ENCODE data around the gene CD93.

Gene CD93

GRCh38 chr20:23092861-23093495, 6.9 kb upstream of the CD93 start:
- Histone ChIP-seq H3F3A (ENCODE audit: low read depth) (no peaks in the 10 kb centered on the region), H3K9me3 (ENCODE audit: insufficient read depth, low read depth, low read length) (no peaks in the 10 kb centered on the region), H2AFZ (ENCODE audit: low read length) (no peak overlapping the region), H3K27me3 (ENCODE audit: insufficient read depth, low read length, poor library complexity, severe bottlenecking) (no peaks in the 10 kb centered on the region), H3K4me3 (ENCODE audit: low read length, poor library complexity, severe bottlenecking) (no peak overlapping the region), H3K9me2 (replicated peaks; ENCODE audit: low read depth, low read length) (no peaks in the 10 kb centered on the region), H3K79me2 (ENCODE audit: insufficient read depth, low read length) (peaks cover 1% of the 10 kb centered on the region; the same call in 1 of the 2 replicates), H3K4me1 (ENCODE audit: insufficient read depth, low read length, poor library complexity, severe bottlenecking) (peaks cover 4% of the 10 kb centered on the region), H3K36me3 (ENCODE audit: insufficient read depth, low read length) (no peaks in the 10 kb centered on the region), H4K20me1 (ENCODE audit: insufficient read depth, low read length, poor library complexity, severe bottlenecking) (no peaks in the 10 kb centered on the region), H3K4me2 (ENCODE audit: low read depth, low read length, poor library complexity, severe bottlenecking) (no peak overlapping the region), H3K9ac (ENCODE audit: low read depth, low read length, poor library complexity, severe bottlenecking) (no peak overlapping the region)
- no peak for TF ChIP-seq CTCF (conservative IDR thresholded peaks at IDR 0.05; ENCODE audit: low read length)
- TF ChIP-seq EZH2phosphoT487 (IDR thresholded peaks at IDR 0.05; ENCODE audit: borderline replicate concordance) = no peak

GRCh38 chr20:23092384-23092756, 6.2 kb upstream of the CD93 start:
- Histone ChIP-seq H3K4me3 (ENCODE audit: low read length, poor library complexity, severe bottlenecking) (no peak overlapping the region), H3K9me2 (replicated peaks; ENCODE audit: low read depth, low read length) (no peaks in the 10 kb centered on the region), H3K4me1 (ENCODE audit: insufficient read depth, low read length, poor library complexity, severe bottlenecking) (peaks cover 10% of the 10 kb centered on the region), H3F3A (ENCODE audit: low read depth) (no peaks in the 10 kb centered on the region), H4K20me1 (ENCODE audit: insufficient read depth, low read length, poor library complexity, severe bottlenecking) (no peaks in the 10 kb centered on the region), H3K79me2 (ENCODE audit: insufficient read depth, low read length) (peaks cover 7% of the 10 kb centered on the region), H3K36me3 (ENCODE audit: insufficient read depth, low read length) (no peaks in the 10 kb centered on the region), H3K4me2 (ENCODE audit: low read depth, low read length, poor library complexity, severe bottlenecking) (no peak overlapping the region), H3K9me3 (ENCODE audit: insufficient read depth, low read depth, low read length) (no peaks in the 10 kb centered on the region), H3K9ac (ENCODE audit: low read depth, low read length, poor library complexity, severe bottlenecking) (no peak overlapping the region), H2AFZ (ENCODE audit: low read length) (no peak overlapping the region), H3K27me3 (ENCODE audit: insufficient read depth, low read length, poor library complexity, severe bottlenecking) (no peaks in the 10 kb centered on the region)
- no peak for TF ChIP-seq CTCF (conservative IDR thresholded peaks at IDR 0.05; ENCODE audit: low read length)
- TF ChIP-seq EZH2phosphoT487 (IDR thresholded peaks at IDR 0.05; ENCODE audit: borderline replicate concordance) = no peak

GRCh38 chr20:23091721-23092383, 5.7 kb upstream of the CD93 start:
- H3K9me3 ChIP-seq (ENCODE audit: insufficient read depth, low read depth, low read length) = no peaks in the 10 kb centered on the region
- H4K20me1 ChIP-seq (ENCODE audit: insufficient read depth, low read length, poor library complexity, severe bottlenecking) = no peaks in the 10 kb centered on the region
- TF ChIP-seq CTCF (conservative IDR thresholded peaks at IDR 0.05; ENCODE audit: low read length) (no peak), EZH2phosphoT487 (IDR thresholded peaks at IDR 0.05; ENCODE audit: borderline replicate concordance) (no peak)
- H3K4me1 ChIP-seq (ENCODE audit: insufficient read depth, low read length, poor library complexity, severe bottlenecking) = peaks cover 15% of the 10 kb centered on the region
- H2AFZ ChIP-seq (ENCODE audit: low read length) = no peak overlapping the region
- H3K9me2 ChIP-seq (replicated peaks; ENCODE audit: low read depth, low read length) = no peaks in the 10 kb centered on the region
- H3K27me3 ChIP-seq (ENCODE audit: insufficient read depth, low read length, poor library complexity, severe bottlenecking) = no peaks in the 10 kb centered on the region
- no peak overlapping the region for H3K4me2 ChIP-seq (ENCODE audit: low read depth, low read length, poor library complexity, severe bottlenecking)
- H3F3A ChIP-seq (ENCODE audit: low read depth) = no peaks in the 10 kb centered on the region
- no peak overlapping the region for H3K4me3 ChIP-seq (ENCODE audit: low read length, poor library complexity, severe bottlenecking)
- no peaks in the 10 kb centered on the region for H3K36me3 ChIP-seq (ENCODE audit: insufficient read depth, low read length)
- no peak overlapping the region for H3K9ac ChIP-seq (ENCODE audit: low read depth, low read length, poor library complexity, severe bottlenecking)
- peaks cover 12% of the 10 kb centered on the region for H3K79me2 ChIP-seq (ENCODE audit: insufficient read depth, low read length)

All from Loucy (cell line).